HG03469 (cell line): Measurements from ENCODE around the gene GPATCH2L.

Experiments
- ATAC-seq: cut with Tn5 transposase; IDR thresholded peaks from one replicate; pipeline ENCODE4 v1.9.1; 2021; ENCODE audit warnings: mild to moderate bottlenecking, moderate library complexity, moderate number of reproducible peaks; ENCODE audit not compliant: unreplicated experiment

GPATCH2L gene

GRCh38 chr14:76195003-76195402, 43.3 kb downstream of the GPATCH2L start:
- no peak for ATAC-seq

- ATAC-seq: no peak
These were observed 45.4 kb downstream of the GPATCH2L start for GRCh38 chr14:76196980-76197695.

- ATAC-seq: no peak
These were observed 49.4 kb downstream of the GPATCH2L start for GRCh38 chr14:76201162-76201561.

- no peak for ATAC-seq
These were observed 51.6 kb downstream of the GPATCH2L start for GRCh38 chr14:76203086-76204001.

- no peak for ATAC-seq
These were observed 52.9 kb downstream of the GPATCH2L start for GRCh38 chr14:76204461-76205230.

GRCh38 chr14:76205708-76206107, 54.0 kb downstream of the GPATCH2L start:
- no peak for ATAC-seq

GRCh38 chr14:76208340-76208739, 56.6 kb downstream of the GPATCH2L start:
- ATAC-seq: no peak

GRCh38 chr14:76212242-76212641, 60.5 kb downstream of the GPATCH2L start:
- no peak for ATAC-seq

GRCh38 chr14:76217179-76217578, 65.5 kb downstream of the GPATCH2L start:
- no peak for ATAC-seq

- no peak for ATAC-seq
These were observed 66.9 kb downstream of the GPATCH2L start for GRCh38 chr14:76218662-76219061.

GRCh38 chr14:76219873-76220272, 68.2 kb downstream of the GPATCH2L start:
- no peak for ATAC-seq

GRCh38 chr14:76227450-76228050, 75.8 kb downstream of the GPATCH2L start:
- ATAC-seq: no peak

GRCh38 chr14:76228138-76228537, 76.4 kb downstream of the GPATCH2L start:
- no peak for ATAC-seq

GRCh38 chr14:76232800-76233199, 81.1 kb downstream of the GPATCH2L start:
- no peak for ATAC-seq

GRCh38 chr14:76235628-76236027, 83.9 kb downstream of the GPATCH2L start:
- ATAC-seq: no peak

GRCh38 chr14:76236172-76237130, 84.7 kb downstream of the GPATCH2L start:
- peak; percentile 69 for ATAC-seq

GRCh38 chr14:76237349-76237990, 85.7 kb downstream of the GPATCH2L start:
- no peak for ATAC-seq

GRCh38 chr14:76245097-76245496, 93.4 kb downstream of the GPATCH2L start:
- ATAC-seq: no peak

GRCh38 chr14:76250302-76250701, 98.6 kb downstream of the GPATCH2L start:
- ATAC-seq: no peak
